PC-3 (cell line): ENCODE measurements around the gene MREG. TPM values are rescaled to one million over a fixed set of nuclear protein-coding genes. Genes with fewer than 3 reads are reported as not detected.

Source experiments
- ATAC-seq: fragments of 200-7000 bp; cut with Tn5 transposase; 2 replicates; pipeline ENCODE4 v1.9.1; 2020; ENCODE audit warnings: mild to moderate bottlenecking, moderate library complexity
- BruUV-seq: library from RNA; stranded (reverse); fragments of 400-500 nt; replicated peaks from 2 replicates; lab custom pipeline; 2021; lab: Mats Ljungman, UMichigan
- CTCF ChIA-PET: fragments of 300-600 bp; sonication (Branson Sonifier 250); formaldehyde crosslinking; loops from one replicate; lab custom pipeline; 2022; ENCODE audit warnings: antibody characterized with exemption; lab: Charles Lee
- POLR2A ChIA-PET: fragments of 300-600 bp; sonication (Branson Sonifier 250); formaldehyde crosslinking; loops from one replicate; lab custom pipeline; 2022; ENCODE audit warnings: antibody characterized with exemption; ENCODE audit not compliant: unreplicated experiment; lab: Charles Lee
- DNase-seq: peaks from one replicate; pipeline ENCODE4 v3.0.0-alpha.2; 2015
- H2AFZ ChIP-seq: fragments of 300-600 bp; sonication (generic); 2 replicates; pipeline ENCODE4 v1.6.0; 2016; ENCODE audit warnings: antibody characterized with exemption, low read length
- H3F3A ChIP-seq: fragments of 300-600 bp; sonication (generic); one replicate; pipeline ENCODE4 v1.6.0; 2017; ENCODE audit warnings: antibody characterized with exemption, low read length, control low read depth, mild to moderate bottlenecking; ENCODE audit not compliant: unreplicated experiment
- H3K27ac ChIP-seq: fragments of 300-600 bp; sonication (generic); 2 replicates; pipeline ENCODE4 v1.5.1; 2016; ENCODE audit warnings: mild to moderate bottlenecking, low read length
- H3K27me3 ChIP-seq: fragments of 300-600 bp; sonication (generic); 2 replicates; pipeline ENCODE4 v1.6.1; 2016; ENCODE audit warnings: low read length, mixed read lengths
- H3K36me3 ChIP-seq: fragments of 300-600 bp; sonication (generic); 2 replicates; pipeline ENCODE4 v1.6.1; 2016; ENCODE audit warnings: low read depth, mixed run types, low read length, mixed read lengths
- H3K4me1 ChIP-seq: fragments of 300-600 bp; sonication (generic); 2 replicates; pipeline ENCODE4 v1.5.1; 2016; ENCODE audit warnings: low read length; ENCODE audit not compliant: insufficient read depth
- H3K4me2 ChIP-seq: fragments of 300-600 bp; sonication (generic); 2 replicates; pipeline ENCODE4 v1.6.0; 2016; ENCODE audit warnings: low read length
- H3K4me3 ChIP-seq: fragments of 300-600 bp; sonication (generic); 2 replicates; pipeline ENCODE4 v1.5.1; 2016; ENCODE audit warnings: mild to moderate bottlenecking, low read length, mixed read lengths
- H3K79me2 ChIP-seq: fragments of 300-600 bp; sonication (generic); 2 replicates; pipeline ENCODE4 v1.6.1; 2017; ENCODE audit warnings: low read length, mixed read lengths
- H3K9ac ChIP-seq: fragments of 300-600 bp; sonication (generic); 2 replicates; pipeline ENCODE4 v1.6.0; 2016; ENCODE audit warnings: mild to moderate bottlenecking, low read length
- H3K9me2 ChIP-seq: fragments of 300-600 bp; sonication (generic); replicated peaks from 2 replicates; pipeline ENCODE4 v1.6.1; 2016; ENCODE audit warnings: mixed run types, low read length, mixed read lengths
- H3K9me3 ChIP-seq: fragments of 300-600 bp; sonication (generic); 2 replicates; pipeline ENCODE4 v1.6.1; 2016; ENCODE audit warnings: low read length, mixed read lengths
- H4K20me1 ChIP-seq: fragments of 300-600 bp; sonication (generic); 2 replicates; pipeline ENCODE4 v1.6.1; 2016; ENCODE audit warnings: low read length, mixed read lengths
- EZH2 ChIP-seq: fragments of 300-600 bp; sonication (generic); IDR thresholded peaks from one replicate; pipeline ENCODE4 v1.6.1; 2017; ENCODE audit warnings: antibody characterized with exemption, mild to moderate bottlenecking, low read length; ENCODE audit not compliant: unreplicated experiment
- EZH2phosphoT487 ChIP-seq: fragments of 300-600 bp; sonication (generic); IDR thresholded peaks from 2 replicates; pipeline ENCODE4 v1.6.1; 2018; ENCODE audit warnings: mild to moderate bottlenecking, antibody characterized with exemption, low read length, borderline replicate concordance
- intact Hi-C: fragments of 100-400 bp; cut with micrococcal nuclease; formaldehyde crosslinking; loops from 2 replicates; pipeline ENCODE4 v1.9.0; 2023
- total RNA-seq: library from RNA; depleted of rRNA; stranded (reverse); fragments of >200 nt; gene quantifications from 2 replicates; pipeline ENCODE4 v1.2.3, GENCODE V29; 2014
- TF ChIP-seq, protein P1 (sequence below): fragments of 300-600 bp; sonication (generic); conservative IDR thresholded peaks from 2 replicates; pipeline ENCODE4 v1.5.1; 2017; ENCODE audit warnings: antibody characterized with exemption, low read depth, mild to moderate bottlenecking, low read length

Gene MREG
- total RNA-seq, 1 experiment from 2014 or later: 24.4 TPM

DNA sequence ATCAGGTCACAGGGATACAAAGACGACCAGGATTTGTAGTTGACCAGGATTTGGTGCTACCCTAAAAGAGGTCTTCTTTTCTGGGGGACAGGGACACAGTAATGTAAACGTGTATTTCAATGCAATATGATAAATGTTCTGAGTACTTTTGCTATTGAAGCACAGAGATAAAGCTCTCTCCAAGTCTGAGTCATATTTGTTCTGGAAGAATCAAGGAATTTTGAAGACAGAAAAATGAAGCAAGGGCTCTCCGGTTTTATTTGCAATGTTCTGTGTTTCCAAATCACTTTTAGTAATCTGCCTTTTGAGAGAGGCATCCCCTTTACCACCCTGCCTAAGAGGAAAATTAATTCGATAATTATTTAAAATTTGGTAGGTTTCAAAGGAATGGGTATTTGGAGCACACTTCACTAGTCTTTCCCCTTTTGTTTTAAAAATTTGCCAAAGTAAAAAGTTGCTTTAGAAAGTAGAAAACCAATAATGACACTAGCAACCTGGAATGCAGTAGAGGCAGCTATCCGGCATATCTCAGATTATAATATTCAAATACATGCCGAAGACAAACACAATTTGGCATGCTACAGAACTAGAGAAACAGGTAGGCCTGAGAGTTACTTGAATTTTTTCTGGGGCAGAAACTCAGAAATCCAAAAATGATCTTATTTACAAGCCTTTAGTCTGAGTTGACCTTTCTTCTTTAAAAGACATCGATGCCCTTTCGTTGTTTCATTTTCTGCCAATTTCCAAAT, 82.7 kb downstream of the MREG start:
- peaks cover 10% of the 10 kb centered on the region for H3F3A ChIP-seq
- intact Hi-C loops: loop anchor here (2.0 to 10.0 kb wide), 2 partner anchors 970 to 1866 kb away; no protein-coding TSS in a partner anchor
- DNase-seq (peak; percentile 77), ATAC-seq (peak; percentile 50)
- no peaks in the 10 kb centered on the region for H3K27me3 ChIP-seq
- ChIA-PET POLR2A (interaction anchor here (0.7 kb wide), 1 partner anchor 242 kb away, joined by 4 read pairs; no protein-coding TSS in a partner anchor), CTCF (interaction anchor here (0.9 to 1.4 kb wide), 3 partner anchors 43 to 970 kb away, joined by 3 to 5 read pairs (median 3); no protein-coding TSS in a partner anchor)
- H2AFZ ChIP-seq: peak overlapping the region; percentile 37; the same call in 1 of the 2 replicates
- peak overlapping the region; percentile 65 for H3K27ac ChIP-seq
- peak overlapping the region; percentile 58 for H3K4me3 ChIP-seq
- no peaks in the 10 kb centered on the region for H4K20me1 ChIP-seq
- H3K9me2 ChIP-seq: no peaks in the 10 kb centered on the region
- peak overlapping the region; percentile 81 for H3K4me2 ChIP-seq
- H3K36me3 ChIP-seq: no peaks in the 10 kb centered on the region
- peaks cover 49% of the 10 kb centered on the region for H3K4me1 ChIP-seq
- no peaks in the 10 kb centered on the region for H3K79me2 ChIP-seq
- H3K9me3 ChIP-seq: no peaks in the 10 kb centered on the region
- TF ChIP-seq, protein P1, sequence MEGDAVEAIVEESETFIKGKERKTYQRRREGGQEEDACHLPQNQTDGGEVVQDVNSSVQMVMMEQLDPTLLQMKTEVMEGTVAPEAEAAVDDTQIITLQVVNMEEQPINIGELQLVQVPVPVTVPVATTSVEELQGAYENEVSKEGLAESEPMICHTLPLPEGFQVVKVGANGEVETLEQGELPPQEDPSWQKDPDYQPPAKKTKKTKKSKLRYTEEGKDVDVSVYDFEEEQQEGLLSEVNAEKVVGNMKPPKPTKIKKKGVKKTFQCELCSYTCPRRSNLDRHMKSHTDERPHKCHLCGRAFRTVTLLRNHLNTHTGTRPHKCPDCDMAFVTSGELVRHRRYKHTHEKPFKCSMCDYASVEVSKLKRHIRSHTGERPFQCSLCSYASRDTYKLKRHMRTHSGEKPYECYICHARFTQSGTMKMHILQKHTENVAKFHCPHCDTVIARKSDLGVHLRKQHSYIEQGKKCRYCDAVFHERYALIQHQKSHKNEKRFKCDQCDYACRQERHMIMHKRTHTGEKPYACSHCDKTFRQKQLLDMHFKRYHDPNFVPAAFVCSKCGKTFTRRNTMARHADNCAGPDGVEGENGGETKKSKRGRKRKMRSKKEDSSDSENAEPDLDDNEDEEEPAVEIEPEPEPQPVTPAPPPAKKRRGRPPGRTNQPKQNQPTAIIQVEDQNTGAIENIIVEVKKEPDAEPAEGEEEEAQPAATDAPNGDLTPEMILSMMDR: no peak
- TF ChIP-seq EZH2: no peak
- no peak for TF ChIP-seq EZH2phosphoT487
- peak overlapping the region; percentile 12 for H3K9ac ChIP-seq
- no TSS peak for BruUV-seq

DNA sequence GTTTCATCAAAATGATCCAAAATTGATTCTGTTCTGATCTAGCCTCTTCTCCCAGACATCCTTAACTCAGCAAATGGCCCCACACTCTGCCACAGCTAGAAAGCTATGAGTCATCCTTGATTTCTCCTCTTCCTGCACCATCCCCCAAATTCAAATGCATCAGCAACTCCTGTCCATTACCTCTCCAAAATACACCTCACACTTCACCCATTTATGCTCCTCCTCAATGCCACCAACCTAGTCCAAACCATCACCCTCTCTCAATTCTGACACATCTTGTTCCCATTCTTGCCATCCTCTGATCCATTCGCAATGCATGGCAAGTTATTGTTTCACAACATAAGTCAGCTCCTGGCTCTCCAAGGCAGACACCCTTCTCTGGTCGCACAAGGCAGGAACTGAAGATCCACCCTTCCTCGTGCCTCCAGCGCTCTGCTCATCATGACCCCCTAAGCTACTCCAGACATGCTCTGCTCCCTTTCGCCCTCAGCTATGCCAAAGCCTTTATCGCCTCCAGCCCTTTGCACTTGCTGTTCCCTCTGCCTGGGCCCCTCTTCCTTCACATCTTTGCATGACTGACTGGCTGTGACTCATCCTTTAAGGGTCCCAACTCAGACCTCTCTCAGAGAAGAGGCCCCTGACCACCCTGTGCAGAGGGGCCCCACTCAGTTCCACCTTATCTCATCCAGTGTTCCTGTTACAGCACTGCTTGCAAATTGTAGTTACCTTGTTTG, 83.6 kb downstream of the MREG start:
- H3K36me3 ChIP-seq: no peaks in the 10 kb centered on the region
- H3K9ac ChIP-seq: no peak overlapping the region
- no peaks in the 10 kb centered on the region for H3K9me2 ChIP-seq
- H3K4me1 ChIP-seq: peaks cover 49% of the 10 kb centered on the region
- no peaks in the 10 kb centered on the region for H3K27me3 ChIP-seq
- peak; percentile 25; the same call in 1 of the 2 replicates for ATAC-seq
- 0 out of 2 replicates have a peak overlapping the region, but pooled peaks have one; percentile 21 for H2AFZ ChIP-seq
- peak overlapping the region; percentile 58; the same call in 1 of the 2 replicates for H3K4me3 ChIP-seq
- ChIA-PET POLR2A (no interaction called here), CTCF (interaction anchor here (1.4 kb wide), 1 partner anchor 969 kb away, joined by 5 read pairs; no protein-coding TSS in a partner anchor)
- no peaks in the 10 kb centered on the region for H3K9me3 ChIP-seq
- no peaks in the 10 kb centered on the region for H3K79me2 ChIP-seq
- intact Hi-C loops: loop anchor here (2.0 to 10.0 kb wide), 2 partner anchors 969 to 1865 kb away; no protein-coding TSS in a partner anchor
- no peak for TF ChIP-seq EZH2
- TF ChIP-seq EZH2phosphoT487: no peak
- TF ChIP-seq, protein P1: no peak
- H3K27ac ChIP-seq: peak overlapping the region; percentile 65
- peak overlapping the region; percentile 81 for H3K4me2 ChIP-seq
- H3F3A ChIP-seq: peaks cover 10% of the 10 kb centered on the region
- DNase-seq: peak; percentile 63
- H4K20me1 ChIP-seq: no peaks in the 10 kb centered on the region
- no TSS peak for BruUV-seq
